T-cell (primary cell): Measurements from ENCODE around the gene SLU7. TPM values are rescaled to one million over a fixed set of nuclear protein-coding genes. Genes with fewer than 3 reads are reported as not detected.
A peak's percentile ranks its signal among the peaks of the same experiment; 100 is the strongest.

ENCODE experiments used
- ATAC-seq, 4 experiments: fragments of 200-7000 bp in 3 of 4; fragments of 150-1000 bp in 1 of 4; cut with Tn5 transposase; replicated peaks in 1 of 4; 1 replicate in 3 of 4; 2 replicates in 1 of 4; pipeline ENCODE4 v1.10.0; 2021; ENCODE audit warnings: moderate library complexity in 3 of 4, mild to moderate bottlenecking in 2 of 4, moderate number of reproducible peaks in 1 of 4
- CTCF ChIA-PET, 2 donors: fragments of 300-600 bp; sonication (Branson Sonifier 250); formaldehyde crosslinking; loops; one replicate each; lab custom pipeline; 2022; ENCODE audit warnings: antibody characterized with exemption in 2 of 2; lab: Charles Lee
- POLR2A ChIA-PET, 2 donors: fragments of 300-600 bp; sonication (Branson Sonifier 250); formaldehyde crosslinking; loops; one replicate each; lab custom pipeline; 2022; ENCODE audit warnings: antibody characterized with exemption in 2 of 2; lab: Charles Lee
- DNase-seq, 35 experiments: peaks; one replicate each; pipeline versions ENCODE4 v3.0.0 to v3.0.0-alpha.2; 2013 to 2023
- H3K27ac ChIP-seq: one replicate; pipeline ENCODE4 v1.5.1; 2013; ENCODE audit warnings: low read length
- H3K27me3 ChIP-seq, 2 experiments: replicated peaks in 1 of 2; 1 replicate in 1 of 2; 2 replicates in 1 of 2; pipeline versions ENCODE4 v1.6.1 to v1.7.0; 2013; ENCODE audit warnings: low read length in 1 of 2, mixed read lengths in 1 of 2; ENCODE audit not compliant: control insufficient read depth in 2 of 2, insufficient read depth in 2 of 2; ENCODE audit errors: extremely low read depth in 1 of 2
- H3K36me3 ChIP-seq, 2 donors: 1 replicate in 1 of 2; 2 replicates in 1 of 2; pipeline versions ENCODE4 v1.6.1 to v1.7.0; 2013; ENCODE audit warnings: low read length in 1 of 2; ENCODE audit not compliant: control insufficient read depth in 2 of 2, insufficient read depth in 1 of 2; ENCODE audit errors: extremely low read depth in 1 of 2
- H3K4me1 ChIP-seq, 2 experiments: 1 replicate in 1 of 2; 2 replicates in 1 of 2; pipeline versions ENCODE4 v1.6.1 to v1.7.0; 2013; ENCODE audit warnings: low read length in 2 of 2, mixed read lengths in 1 of 2; ENCODE audit not compliant: insufficient read depth in 2 of 2, control insufficient read depth in 1 of 2; ENCODE audit errors: extremely low read depth in 1 of 2
- H3K4me3 ChIP-seq, 2 donors: 1 replicate in 1 of 2; 2 replicates in 1 of 2; pipeline versions ENCODE4 v1.5.1 to v1.7.0; 2013; ENCODE audit warnings: mild to moderate bottlenecking in 2 of 2, low read length in 1 of 2, moderate library complexity in 1 of 2; ENCODE audit not compliant: control insufficient read depth in 1 of 2; ENCODE audit errors: extremely low read depth in 1 of 2
- H3K9me3 ChIP-seq: 2 replicates; pipeline ENCODE4 v1.7.0; 2013
- H3K27ac Mint-ChIP-seq, 2 donors: one replicate each; pipeline ENCODE4 v1.8.0; 2020 to 2021; ENCODE audit warnings: mild to moderate bottlenecking in 2 of 2, mixed read lengths in 2 of 2
- H3K27me3 Mint-ChIP-seq, 2 donors: one replicate each; pipeline ENCODE4 v1.8.0; 2021 to 2022; ENCODE audit warnings: mixed read lengths in 2 of 2
- H3K36me3 Mint-ChIP-seq: one replicate; pipeline ENCODE4 v1.8.0; 2021; ENCODE audit warnings: mixed read lengths
- H3K4me1 Mint-ChIP-seq, 3 donors: one replicate each; pipeline ENCODE4 v1.8.0; 2020 to 2022; ENCODE audit warnings: mixed read lengths in 3 of 3, mild to moderate bottlenecking in 1 of 3
- H3K4me3 Mint-ChIP-seq, 3 donors: one replicate each; pipeline ENCODE4 v1.8.0; 2020 to 2022; ENCODE audit warnings: mild to moderate bottlenecking in 3 of 3, mixed read lengths in 3 of 3, moderate library complexity in 3 of 3
- H3K9me3 Mint-ChIP-seq, 3 donors: one replicate each; pipeline ENCODE4 v1.8.0; 2020 to 2022; ENCODE audit warnings: mixed read lengths in 3 of 3
- WGBS: methylation state at CpG from one replicate; pipeline ENCODE4 v1.1.5; 2013; ENCODE audit warnings: missing lambda C conversion rate; ENCODE audit not compliant: insufficient coverage; 5-methylcytosine and 5-hydroxymethylcytosine counted together
- total RNA-seq, 35 experiments: library from RNA in 6 of 35; stranded (reverse) in 6 of 35; fragments of 120-200 nt in 1 of 35; gene quantifications; one replicate each; pipeline versions ENCODE4 v1.2.1 to v1.2.4 and lab custom pipeline; 2013 to 2026

Gene SLU7
- total RNA-seq, 5 donors from 2014 or later (not counting 1 experiment from before 2014, with no cell fraction given), result 64.9 to 76.8 (median 75.2) TPM

- no peak overlapping the region for H3K27ac Mint-ChIP-seq
- H3K4me1 ChIP-seq, result peaks cover 0 to 10% of the 10 kb centered on the region in 2 experiments
- no CpG with 5 or more reads among the region's 7 CpGs for WGBS
- ChIA-PET CTCF (no interaction called here), POLR2A (interaction anchor here in 1 of 2 donors (0.5 kb wide), 1 partner anchor 14 kb away, joined by 5 read pairs; the partner anchor contains the start of gene SLU7)
- no peaks in the 10 kb centered on the region for H3K9me3 ChIP-seq
- H3K27me3 Mint-ChIP-seq, result peaks cover 6 to 10% of the 10 kb centered on the region in 2 donors
- H3K9me3 Mint-ChIP-seq, result no peaks in the 10 kb centered on the region
- ATAC-seq (no peak), DNase-seq (no peak)
- H3K4me1 Mint-ChIP-seq, result peaks cover 0 to 7% (median 0%) of the 10 kb centered on the region in 3 donors
- H3K36me3 Mint-ChIP-seq, result peaks cover 10% of the 10 kb centered on the region
- H3K27ac ChIP-seq, result no peak overlapping the region
- H3K27me3 ChIP-seq, result no peaks in the 10 kb centered on the region
- H3K4me3 Mint-ChIP-seq, result no peak overlapping the region
- H3K4me3 ChIP-seq, result no peak overlapping the region
- H3K36me3 ChIP-seq, result no peaks in the 10 kb centered on the region
Observed at GRCh38 chr5:160432787-160433186, 13.9 kb upstream of the SLU7 start.

GRCh38 chr5:160432196-160432595 lies 13.3 kb upstream of the SLU7 start:
- H3K27me3 ChIP-seq, result no peaks in the 10 kb centered on the region
- H3K4me3 ChIP-seq, result no peak overlapping the region
- no peak for DNase-seq
- Mint-ChIP-seq H3K9me3 (no peaks in the 10 kb centered on the region), H3K4me3 (no peak overlapping the region), H3K36me3 (peaks cover 10% of the 10 kb centered on the region), H3K27me3 (peaks cover 6 to 10% of the 10 kb centered on the region in 2 donors), H3K4me1 (peaks cover 0 to 7% (median 0%) of the 10 kb centered on the region in 3 donors), H3K27ac (no peak overlapping the region)
- ChIA-PET POLR2A (no interaction called here), CTCF (no interaction called here)
- peaks cover 0 to 10% of the 10 kb centered on the region in 2 experiments for H3K4me1 ChIP-seq
- WGBS, result 86% methylated on average over 3 of the region's 4 CpGs
- no peak overlapping the region for H3K27ac ChIP-seq
- no peaks in the 10 kb centered on the region for H3K9me3 ChIP-seq
- H3K36me3 ChIP-seq, result no peaks in the 10 kb centered on the region
- ATAC-seq, result no peak

- H3K27me3 ChIP-seq, result no peaks in the 10 kb centered on the region
- H3K4me3 ChIP-seq, result no peak overlapping the region
- Mint-ChIP-seq H3K27me3 (no peaks in the 10 kb centered on the region), H3K36me3 (peaks cover 10% of the 10 kb centered on the region), H3K27ac (no peak overlapping the region), H3K4me3 (no peak overlapping the region), H3K9me3 (no peaks in the 10 kb centered on the region), H3K4me1 (peaks cover 24 to 32% (median 26%) of the 10 kb centered on the region in 3 donors)
- DNase-seq (no peak), ATAC-seq (no peak)
- no CpG with 5 or more reads among the region's 4 CpGs for WGBS
- no peak overlapping the region for H3K27ac ChIP-seq
- no peaks in the 10 kb centered on the region for H3K9me3 ChIP-seq
- ChIA-PET CTCF (interaction anchor here (2.1 to 3.0 kb wide), 2 partner anchors 11 kb away, joined by 7 to 16 read pairs; no protein-coding TSS in a partner anchor), POLR2A (interaction anchor here in 1 of 2 donors (0.8 kb wide), 1 partner anchor 1080 kb away, joined by 3 read pairs; no protein-coding TSS in a partner anchor)
- no peaks in the 10 kb centered on the region for H3K36me3 ChIP-seq
- peaks cover 4 to 5% of the 10 kb centered on the region in 2 experiments for H3K4me1 ChIP-seq
Observed at GRCh38 chr5:160427607-160428006, 8.7 kb upstream of the SLU7 start.

GRCh38 chr5:160423099-160423498 lies 4.2 kb upstream of the SLU7 start:
- ChIA-PET POLR2A (no interaction called here), CTCF (interaction anchor here (1.3 to 5.3 kb wide), 3 partner anchors 15 to 21 kb away, joined by 3 to 79 read pairs (median 14); no protein-coding TSS in a partner anchor)
- Mint-ChIP-seq H3K27ac (peak overlapping the region; percentile 89 to 94), H3K27me3 (no peaks in the 10 kb centered on the region), H3K9me3 (no peaks in the 10 kb centered on the region), H3K36me3 (peaks cover under 1% of the 10 kb centered on the region), H3K4me1 (peaks cover 62 to 70% (median 66%) of the 10 kb centered on the region in 3 donors), H3K4me3 (peak overlapping the region; percentile 13 to 95 (median 92))
- Histone ChIP-seq H3K4me1 (peaks cover 18 to 23% of the 10 kb centered on the region in 2 experiments), H3K9me3 (no peaks in the 10 kb centered on the region), H3K36me3 (no peaks in the 10 kb centered on the region), H3K4me3 (no peak overlapping the region), H3K27me3 (no peaks in the 10 kb centered on the region), H3K27ac (peak overlapping the region; percentile 52)
- DNase-seq, result peak in 1 of 35 experiments; percentile 23
- no peak for ATAC-seq
- WGBS, result 0% methylated on average over 1 of the region's 2 CpGs

GRCh38 chr5:160421625-160422258 lies 2.9 kb upstream of the SLU7 start, which contains the start of gene PTTG1:
Gene PTTG1, plus strand, starts transcription at chr5:160421855. Its CDS starts 458 bp downstream, at chr5:160422313.
- Histone ChIP-seq H3K4me3 (peak within 1 kb of the TSS; percentile 60), H3K9me3 (no peaks in the 10 kb centered on the region), H3K4me1 (peaks cover 29 to 32% of the 10 kb centered on the region in 2 experiments), H3K27ac (peak within 1 kb of the TSS; percentile 52), H3K27me3 (no peaks in the 10 kb centered on the region), H3K36me3 (no peaks in the 10 kb centered on the region)
- Mint-ChIP-seq H3K4me1 (peaks cover 73 to 82% (median 76%) of the 10 kb centered on the region in 3 donors), H3K9me3 (no peaks in the 10 kb centered on the region), H3K4me3 (peak within 1 kb of the TSS; percentile 92 to 95 (median 93)), H3K36me3 (peaks cover 3% of the 10 kb centered on the region), H3K27me3 (no peaks in the 10 kb centered on the region), H3K27ac (peak within 1 kb of the TSS; percentile 89 to 94)
- CTCF ChIA-PET, result interaction anchor here (0.6 to 5.3 kb wide), 10 partner anchors 16 to 415 kb away, joined by 3 to 79 read pairs (median 3); no protein-coding TSS in a partner anchor
- POLR2A ChIA-PET, result interaction anchor here (0.6 to 1.1 kb wide), 11 partner anchors 16 to 1292 kb away, joined by 3 to 6 read pairs (median 3); no protein-coding TSS in a partner anchor
- DNase-seq (peak; percentile 78 to 96 (median 87)), ATAC-seq (peak; percentile 76 to 79 (median 78))
- under 1% methylated on average over 30 of the region's 39 CpGs for WGBS

- H3K4me1 ChIP-seq, result peaks cover 32 to 35% of the 10 kb centered on the region in 2 experiments
- Mint-ChIP-seq H3K4me3 (peak overlapping the region; percentile 95 to 99 (median 95)), H3K27me3 (no peaks in the 10 kb centered on the region), H3K27ac (peak overlapping the region in 1 of 2 donors; percentile 99), H3K9me3 (no peaks in the 10 kb centered on the region), H3K36me3 (peaks cover 8% of the 10 kb centered on the region), H3K4me1 (peaks cover 83 to 91% (median 85%) of the 10 kb centered on the region in 3 donors)
- no peak overlapping the region for H3K27ac ChIP-seq
- no peak for DNase-seq
- H3K4me3 ChIP-seq, result no peak overlapping the region
- ChIA-PET CTCF (interaction anchor here (0.7 to 3.5 kb wide), 4 partner anchors 18 to 989 kb away, joined by 6 to 62 read pairs (median 17); no protein-coding TSS in a partner anchor), POLR2A (no interaction called here)
- no peaks in the 10 kb centered on the region for H3K27me3 ChIP-seq
- no peak for ATAC-seq
- no peaks in the 10 kb centered on the region for H3K9me3 ChIP-seq
- no peaks in the 10 kb centered on the region for H3K36me3 ChIP-seq
Observed at GRCh38 chr5:160420331-160420610, 1.4 kb upstream of the SLU7 start.
